Measurements from ENCODE around the gene PNPLA4.

GRCh38 chrX:7904562-7904961, 22.7 kb downstream of the PNPLA4 start:
- no peak for TF ChIP-seq CTCF (CRISPR knock-in tag; IDR thresholded peaks at IDR 0.05)
- TF ChIP-seq NCOA1 (CRISPR knock-in tag; IDR thresholded peaks at IDR 0.05) = no peak
- TF ChIP-seq TARDBP (CRISPR knock-in tag; IDR thresholded peaks at IDR 0.05) = no peak
- no peak for TF ChIP-seq CHCHD3 (CRISPR knock-in tag; IDR thresholded peaks at IDR 0.05)
- TF ChIP-seq HMG20B (CRISPR knock-in tag; conservative IDR thresholded peaks at IDR 0.05) = no peak
- no peak for TF ChIP-seq MYC (CRISPR knock-in tag; IDR thresholded peaks at IDR 0.05; ENCODE audit: borderline replicate concordance)
- TF ChIP-seq DMTF1 (CRISPR knock-in tag; IDR thresholded peaks at IDR 0.05) = no peak
- TF ChIP-seq MEIS2 (CRISPR knock-in tag; IDR thresholded peaks at IDR 0.05) = no peak
- no peak for TF ChIP-seq EZH2 (conservative IDR thresholded peaks at IDR 0.05; ENCODE audit: low read depth, low read length)
